PC-9 (cell line): ENCODE results near the gene NYAP2. TPM values are rescaled to one million over a fixed set of nuclear protein-coding genes. Genes with fewer than 3 reads are reported as not detected.
A peak's percentile ranks its signal among the peaks of the same experiment; 100 is the strongest.

Source experiments
- BruUV-seq: library from RNA; stranded (reverse); fragments of 400-500 nt; replicated peaks from 2 replicates; lab custom pipeline; 2021; lab: Mats Ljungman, UMichigan
- CTCF ChIA-PET: fragments of 300-600 bp; sonication (Branson Sonifier 250); formaldehyde crosslinking; loops from one replicate; lab custom pipeline; 2022; ENCODE audit warnings: antibody characterized with exemption; lab: Charles Lee
- POLR2A ChIA-PET: fragments of 300-600 bp; sonication (Branson Sonifier 250); formaldehyde crosslinking; loops from one replicate; lab custom pipeline; 2022; ENCODE audit warnings: antibody characterized with exemption; ENCODE audit not compliant: unreplicated experiment; lab: Charles Lee
- DNase-seq, 2 experiments: peaks; one replicate each; pipeline versions ENCODE4 v3.0.0 to v3.0.0-alpha.2; 2015 to 2022; ENCODE audit warnings: mixed read lengths in 1 of 2
- H2AFZ ChIP-seq: fragments of 200-600 bp; sonication (generic); 2 replicates; pipeline ENCODE4 v1.8.1; 2017; ENCODE audit warnings: antibody characterized with exemption
- H3F3A ChIP-seq: fragments of 200-600 bp; sonication (generic); 2 replicates; pipeline ENCODE4 v1.8.1; 2017; ENCODE audit warnings: antibody characterized with exemption, mild to moderate bottlenecking, low read depth; ENCODE audit not compliant: insufficient read depth
- H3K27ac ChIP-seq: fragments of 200-600 bp; sonication (generic); 2 replicates; pipeline ENCODE4 v1.6.1; 2016; ENCODE audit warnings: mixed run types
- H3K27me3 ChIP-seq: fragments of 200-600 bp; sonication (generic); 2 replicates; pipeline ENCODE4 v1.6.1; 2016; ENCODE audit warnings: low read depth, mixed run types; ENCODE audit not compliant: insufficient read depth
- H3K36me3 ChIP-seq: fragments of 200-600 bp; sonication (generic); 2 replicates; pipeline ENCODE4 v1.6.1; 2016; ENCODE audit warnings: low read depth, mixed run types
- H3K4me1 ChIP-seq: fragments of 200-600 bp; sonication (generic); replicated peaks from 2 replicates; pipeline ENCODE4 v1.6.1; 2016; ENCODE audit warnings: mixed run types; ENCODE audit not compliant: insufficient read depth
- H3K4me2 ChIP-seq: fragments of 200-600 bp; sonication (generic); 2 replicates; pipeline ENCODE4 v1.6.1; 2017; ENCODE audit warnings: mixed run types
- H3K4me3 ChIP-seq: fragments of 200-600 bp; sonication (generic); 2 replicates; pipeline ENCODE4 v1.6.1; 2016; ENCODE audit warnings: mixed run types
- H3K79me2 ChIP-seq: fragments of 200-600 bp; sonication (generic); 2 replicates; pipeline ENCODE4 v1.6.1; 2017; ENCODE audit warnings: low read depth, mixed run types
- H3K9me2 ChIP-seq: fragments of 200-600 bp; sonication (generic); 2 replicates; pipeline ENCODE4 v1.8.1; 2017; ENCODE audit warnings: mild to moderate bottlenecking; ENCODE audit not compliant: insufficient read depth
- H3K9me3 ChIP-seq: fragments of 200-600 bp; sonication (generic); 2 replicates; pipeline ENCODE4 v1.8.1; 2016; ENCODE audit warnings: low read depth; ENCODE audit not compliant: insufficient read depth
- H4K20me1 ChIP-seq: fragments of 200-600 bp; sonication (generic); 2 replicates; pipeline ENCODE4 v1.8.1; 2017; ENCODE audit not compliant: insufficient read depth
- CTCF ChIP-seq: fragments of 200-600 bp; sonication (generic); conservative IDR thresholded peaks from 2 replicates; pipeline ENCODE4 v1.6.1; 2017; ENCODE audit warnings: mixed run types, antibody characterized with exemption, mild to moderate bottlenecking, moderate library complexity
- EZH2 ChIP-seq: fragments of 200-600 bp; sonication (generic); IDR thresholded peaks from 2 replicates; pipeline ENCODE4 v1.8.0; 2017; ENCODE audit warnings: antibody characterized with exemption, low read depth
- intact Hi-C: fragments of 100-400 bp; cut with micrococcal nuclease; formaldehyde crosslinking; loops from one replicate; pipeline ENCODE4 v1.10.0; 2022; ENCODE audit not compliant: unreplicated experiment
- total RNA-seq: library from RNA; stranded (reverse); gene quantifications from 2 replicates; pipeline ENCODE4 v1.2.3, GENCODE V29; 2021

Gene NYAP2
- total RNA-seq, 1 experiment from 2014 or later, result 0.65 TPM

- H3K9me2 ChIP-seq, result 0 out of 2 replicates have a peak, but pooled peaks cover 6% of the 10 kb centered on the region
- CTCF ChIA-PET, result no interaction called here
Measured at GRCh38 chr2:225472161-225472560, 72.7 kb downstream of the NYAP2 start.

GRCh38 chr2:225479386-225479785, 79.9 kb downstream of the NYAP2 start:
- Histone ChIP-seq H3K36me3 (no peaks in the 10 kb centered on the region), H3K4me3 (no peak overlapping the region), H3K9me3 (no peaks in the 10 kb centered on the region), H3K79me2 (no peaks in the 10 kb centered on the region), H3K27me3 (no peaks in the 10 kb centered on the region), H4K20me1 (no peaks in the 10 kb centered on the region), H3K4me1 (no peaks in the 10 kb centered on the region), H3K27ac (no peak overlapping the region), H3F3A (no peaks in the 10 kb centered on the region), H2AFZ (no peak overlapping the region), H3K9me2 (0 out of 2 replicates have a peak, but pooled peaks cover 6% of the 10 kb centered on the region), H3K4me2 (no peak overlapping the region)
- ChIA-PET CTCF (no interaction called here), POLR2A (no interaction called here)
- no peak for DNase-seq
- no TSS peak for BruUV-seq
- TF ChIP-seq EZH2, result no peak
- intact Hi-C loops, result loop anchor here (2.0 kb wide), 1 partner anchor 33 kb away; no protein-coding TSS in a partner anchor

More at GRCh38 chr2:225472161-225472560, 72.7 kb downstream of the NYAP2 start:
- intact Hi-C loops, result no loop called here
- Histone ChIP-seq H3K27ac (no peak overlapping the region), H4K20me1 (no peaks in the 10 kb centered on the region), H3K36me3 (no peaks in the 10 kb centered on the region), H3K27me3 (no peaks in the 10 kb centered on the region), H2AFZ (no peak overlapping the region), H3K79me2 (no peaks in the 10 kb centered on the region), H3F3A (no peaks in the 10 kb centered on the region), H3K4me3 (no peak overlapping the region), H3K4me1 (no peaks in the 10 kb centered on the region), H3K4me2 (no peak overlapping the region), H3K9me3 (no peaks in the 10 kb centered on the region)
- TF ChIP-seq CTCF, result no peak
- TF ChIP-seq EZH2, result no peak
- POLR2A ChIA-PET, result no interaction called here
- BruUV-seq, result no TSS peak
- DNase-seq, result peak in 1 of 2 experiments; percentile 48

- H3K4me1 ChIP-seq, result no peaks in the 10 kb centered on the region
- intact Hi-C loops, result no loop called here
- TF ChIP-seq EZH2 (no peak), CTCF (no peak)
- H3K4me2 ChIP-seq, result no peak overlapping the region
- H3K27me3 ChIP-seq, result no peaks in the 10 kb centered on the region
- no peak for DNase-seq
- H3F3A ChIP-seq, result no peaks in the 10 kb centered on the region
- no peaks in the 10 kb centered on the region for H4K20me1 ChIP-seq
- ChIA-PET POLR2A (no interaction called here), CTCF (no interaction called here)
- no peaks in the 10 kb centered on the region for H3K79me2 ChIP-seq
- H3K27ac ChIP-seq, result no peak overlapping the region
- H3K9me2 ChIP-seq, result no peaks in the 10 kb centered on the region; the same call in 1 of the 2 replicates
- no peaks in the 10 kb centered on the region for H3K9me3 ChIP-seq
- H3K36me3 ChIP-seq, result no peaks in the 10 kb centered on the region
- no TSS peak for BruUV-seq
- H2AFZ ChIP-seq, result no peak overlapping the region
- no peak overlapping the region for H3K4me3 ChIP-seq
Measured at GRCh38 chr2:225484751-225485150, 85.2 kb downstream of the NYAP2 start.

- no TSS peak for BruUV-seq
- H3K4me1 ChIP-seq, result no peaks in the 10 kb centered on the region
- DNase-seq, result no peak
- H3K4me2 ChIP-seq, result no peak overlapping the region
- no peak overlapping the region for H3K27ac ChIP-seq
- H2AFZ ChIP-seq, result no peak overlapping the region
- no peaks in the 10 kb centered on the region for H3K27me3 ChIP-seq
- ChIA-PET POLR2A (interaction anchor here (0.7 kb wide), 1 partner anchor 16 kb away, joined by 3 read pairs; no protein-coding TSS in a partner anchor), CTCF (no interaction called here)
- TF ChIP-seq CTCF (no peak), EZH2 (no peak)
- no peaks in the 10 kb centered on the region for H3F3A ChIP-seq
- H3K9me2 ChIP-seq, result no peaks in the 10 kb centered on the region; the same call in 1 of the 2 replicates
- H3K9me3 ChIP-seq, result no peaks in the 10 kb centered on the region
- no peak overlapping the region for H3K4me3 ChIP-seq
- no peaks in the 10 kb centered on the region for H3K79me2 ChIP-seq
- H4K20me1 ChIP-seq, result no peaks in the 10 kb centered on the region
- intact Hi-C loops, result no loop called here
- no peaks in the 10 kb centered on the region for H3K36me3 ChIP-seq
Measured at GRCh38 chr2:225486236-225486635, 86.7 kb downstream of the NYAP2 start.
